ENCODE measurements around the gene SV2A.

Gene SV2A

DNA sequence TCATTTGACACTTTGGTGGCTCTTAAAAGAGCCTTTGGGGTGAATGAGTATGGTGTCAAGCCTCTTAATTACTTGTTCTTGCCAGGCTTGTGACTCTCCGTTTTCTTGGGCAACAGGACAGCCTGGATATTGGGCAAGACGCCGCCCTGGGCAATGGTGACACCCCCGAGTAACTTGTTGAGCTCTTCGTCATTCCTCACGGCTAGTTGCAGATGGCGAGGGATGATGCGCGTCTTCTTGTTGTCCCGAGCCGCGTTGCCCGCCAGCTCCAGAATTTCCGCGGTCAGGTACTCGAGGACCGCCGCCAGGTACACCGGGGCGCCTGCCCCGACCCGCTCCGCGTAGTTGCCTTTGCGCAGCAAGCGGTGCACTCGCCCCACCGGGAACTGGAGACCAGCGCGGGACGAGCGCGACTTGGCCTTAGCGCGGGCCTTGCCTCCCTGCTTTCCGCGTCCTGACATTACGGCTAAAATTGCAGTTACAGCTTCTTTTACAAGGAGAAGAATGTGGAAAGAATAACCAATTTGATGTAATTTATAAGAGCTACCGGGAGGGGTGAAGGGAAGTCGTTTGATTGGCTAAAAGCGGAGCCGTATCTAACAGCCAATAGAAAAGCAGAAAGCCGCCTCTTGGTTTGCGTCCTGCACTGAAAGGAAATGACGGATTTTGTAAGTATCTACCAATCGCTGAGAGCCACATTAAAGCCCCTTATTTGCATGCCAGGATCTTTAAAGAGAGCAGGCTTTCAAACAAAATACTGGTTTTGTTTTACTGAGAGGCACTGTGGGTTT is 30.0 kb downstream of the SV2A start (continued):
- no peak for TF ChIP-seq ZNF114 (tag by site-specific recombination; IDR thresholded peaks at IDR 0.05)
- no peak for TF ChIP-seq MZF1 (tag by site-specific recombination; IDR thresholded peaks at IDR 0.05; ENCODE audit: borderline replicate concordance)
- TF ChIP-seq ZNF830 (tag by site-specific recombination; IDR thresholded peaks at IDR 0.05; ENCODE audit: low read depth) = no peak
- TF ChIP-seq ZNF548 (tag by site-specific recombination; IDR thresholded peaks at IDR 0.05) = no peak
- no peak for TF ChIP-seq ZNF175 (tag by site-specific recombination; IDR thresholded peaks at IDR 0.05)
- no peak for TF ChIP-seq ZNF174 (tag by site-specific recombination; IDR thresholded peaks at IDR 0.05)
- no peak for TF ChIP-seq ZNF558 (tag by site-specific recombination; IDR thresholded peaks at IDR 0.05)
- TF ChIP-seq ZNF692 (tag by site-specific recombination; IDR thresholded peaks at IDR 0.05) = no peak; the same call in 1 of the 2 replicates
- no peak for TF ChIP-seq KLF10 (tag by site-specific recombination; IDR thresholded peaks at IDR 0.05)
- peak; percentile 29; the same call in 1 of the 2 replicates for TF ChIP-seq ZNF2 (tag by site-specific recombination; IDR thresholded peaks at IDR 0.05)
- TF ChIP-seq ZNF266 (tag by site-specific recombination; IDR thresholded peaks at IDR 0.05; ENCODE audit: low read depth) = no peak
- TF ChIP-seq ZNF19 (tag by site-specific recombination; IDR thresholded peaks at IDR 0.05; ENCODE audit: low read depth) = no peak
- TF ChIP-seq ZNF140 (tag by site-specific recombination; IDR thresholded peaks at IDR 0.05) = no peak
- TF ChIP-seq, protein P1, sequence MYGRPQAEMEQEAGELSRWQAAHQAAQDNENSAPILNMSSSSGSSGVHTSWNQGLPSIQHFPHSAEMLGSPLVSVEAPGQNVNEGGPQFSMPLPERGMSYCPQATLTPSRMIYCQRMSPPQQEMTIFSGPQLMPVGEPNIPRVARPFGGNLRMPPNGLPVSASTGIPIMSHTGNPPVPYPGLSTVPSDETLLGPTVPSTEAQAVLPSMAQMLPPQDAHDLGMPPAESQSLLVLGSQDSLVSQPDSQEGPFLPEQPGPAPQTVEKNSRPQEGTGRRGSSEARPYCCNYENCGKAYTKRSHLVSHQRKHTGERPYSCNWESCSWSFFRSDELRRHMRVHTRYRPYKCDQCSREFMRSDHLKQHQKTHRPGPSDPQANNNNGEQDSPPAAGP (tag by site-specific recombination; IDR thresholded peaks at IDR 0.05) = no peak
- peak; percentile 31; the same call in 1 of the 2 replicates for TF ChIP-seq SP7 (tag by site-specific recombination; IDR thresholded peaks at IDR 0.05)
- no peak for TF ChIP-seq ZNF416 (tag by site-specific recombination; IDR thresholded peaks at IDR 0.05)
- TF ChIP-seq ZNF366 (tag by site-specific recombination; conservative IDR thresholded peaks at IDR 0.05) = no peak
- TF ChIP-seq ZNF121 (tag by site-specific recombination; IDR thresholded peaks at IDR 0.05) = 0 out of 2 replicates have a peak, but pooled peaks have one; percentile 5
- TF ChIP-seq ZBTB17 (tag by site-specific recombination; IDR thresholded peaks at IDR 0.05) = peak; percentile 71
- peak; percentile 24; the same call in 1 of the 2 replicates for TF ChIP-seq ZNF623 (tag by site-specific recombination; IDR thresholded peaks at IDR 0.05)
- TF ChIP-seq HOXD13 (CRISPR knock-in tag; IDR thresholded peaks at IDR 0.05; ENCODE audit: borderline replicate concordance) = no peak
- no peak; the same call in 1 of the 2 replicates for TF ChIP-seq ZNF792 (tag by site-specific recombination; IDR thresholded peaks at IDR 0.05)
- no peak for TF ChIP-seq ZNF837 (tag by site-specific recombination; IDR thresholded peaks at IDR 0.05)
- TF ChIP-seq ZNF530 (tag by site-specific recombination; IDR thresholded peaks at IDR 0.05; ENCODE audit: low read depth) = no peak
- TF ChIP-seq SCRT2 (tag by site-specific recombination; IDR thresholded peaks at IDR 0.05) = peak; percentile 100
- TF ChIP-seq SCRT1 (tag by site-specific recombination; IDR thresholded peaks at IDR 0.05; ENCODE audit: borderline replicate concordance) = peak; percentile 99
- TF ChIP-seq ZNF211 (tag by site-specific recombination; IDR thresholded peaks at IDR 0.05; ENCODE audit: low read depth) = no peak
- TF ChIP-seq ZNF580 (tag by site-specific recombination; IDR thresholded peaks at IDR 0.05) = no peak
- TF ChIP-seq ZNF112 (tag by site-specific recombination; IDR thresholded peaks at IDR 0.05) = no peak
- peak; percentile 29; the same call in 1 of the 2 replicates for TF ChIP-seq BCL11B (tag by site-specific recombination; IDR thresholded peaks at IDR 0.05; ENCODE audit: low read depth)
- 0 out of 2 replicates have a peak, but pooled peaks have one; percentile 21 for TF ChIP-seq ZBTB7A (tag by site-specific recombination; IDR thresholded peaks at IDR 0.05; ENCODE audit: low read depth)
- no peak for TF ChIP-seq ZNF76 (tag by site-specific recombination; IDR thresholded peaks at IDR 0.05; ENCODE audit: borderline replicate concordance, low read depth)
- TF ChIP-seq HIC1 (tag by site-specific recombination; IDR thresholded peaks at IDR 0.05) = 0 out of 2 replicates have a peak, but pooled peaks have one; percentile 62
- TF ChIP-seq, protein P2, sequence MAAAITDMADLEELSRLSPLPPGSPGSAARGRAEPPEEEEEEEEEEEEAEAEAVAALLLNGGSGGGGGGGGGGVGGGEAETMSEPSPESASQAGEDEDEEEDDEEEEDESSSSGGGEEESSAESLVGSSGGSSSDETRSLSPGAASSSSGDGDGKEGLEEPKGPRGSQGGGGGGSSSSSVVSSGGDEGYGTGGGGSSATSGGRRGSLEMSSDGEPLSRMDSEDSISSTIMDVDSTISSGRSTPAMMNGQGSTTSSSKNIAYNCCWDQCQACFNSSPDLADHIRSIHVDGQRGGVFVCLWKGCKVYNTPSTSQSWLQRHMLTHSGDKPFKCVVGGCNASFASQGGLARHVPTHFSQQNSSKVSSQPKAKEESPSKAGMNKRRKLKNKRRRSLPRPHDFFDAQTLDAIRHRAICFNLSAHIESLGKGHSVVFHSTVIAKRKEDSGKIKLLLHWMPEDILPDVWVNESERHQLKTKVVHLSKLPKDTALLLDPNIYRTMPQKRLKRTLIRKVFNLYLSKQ (tag by site-specific recombination; IDR thresholded peaks at IDR 0.05; ENCODE audit: borderline replicate concordance) = no peak
- no peak for TF ChIP-seq ZNF521 (tag by site-specific recombination; IDR thresholded peaks at IDR 0.05)
- no peak for TF ChIP-seq ZFHX2 (tag by site-specific recombination; conservative IDR thresholded peaks at IDR 0.05)
